Measurements from ENCODE around the gene ZNHIT2. TPM values are rescaled to one million over a fixed set of nuclear protein-coding genes. Genes with fewer than 3 reads are reported as not detected.

The ZNHIT2 gene
- total RNA-seq, 2 donors from 2014 or later, result 18.7 to 33.9 TPM

GRCh38 chr11:65134952-65135632, 17.6 kb upstream of the ZNHIT2 start:
- peaks cover 7 to 20% of the 10 kb centered on the region in 2 donors for H3K36me3 ChIP-seq (replicated peaks in 1 of 2; ENCODE audit: insufficient read depth in 1 of 2, low read depth in 2 of 2)
- H3K4me3 ChIP-seq, result peak overlapping the region; percentile 63 to 83
- peak in 1 of 7 experiments; percentile 15 for TF ChIP-seq CTCF (IDR thresholded peaks at IDR 0.05)
- peak in 1 of 3 donors; percentile 39 for TF ChIP-seq POLR2A (IDR thresholded peaks at IDR 0.05)
- H3K9me3 ChIP-seq, result no peaks in the 10 kb centered on the region
- no peaks in the 10 kb centered on the region for H3K27me3 ChIP-seq
- peak overlapping the region; percentile 98 to 100 (median 99) for H3K27ac ChIP-seq
- WGBS, 2 donors, result 1% methylated on average over 23 to 24 of the region's 24 CpGs
- peak; percentile 89 for ATAC-seq
- H3K4me1 ChIP-seq, result peaks cover 49% of the 10 kb centered on the region
- intact Hi-C loops (cut with DNase I), result loop anchor here (5.0 kb wide), 1 partner anchor 52 kb away; no protein-coding TSS in a partner anchor
- peak; percentile 98 to 99 (median 99) for DNase-seq

- no peaks in the 10 kb centered on the region for H3K27me3 ChIP-seq
- peak; percentile 78 for ATAC-seq
- H3K9me3 ChIP-seq, result no peaks in the 10 kb centered on the region
- H3K4me3 ChIP-seq, result peak within 1 kb of the TSS; percentile 63 to 83
- peaks cover 49% of the 10 kb centered on the region for H3K4me1 ChIP-seq
- 0% methylated on average over 8 to 43 of the region's 60 CpGs for WGBS, 2 donors
- DNase-seq, result peak; percentile 92 to 94 (median 94)
- peaks cover 14 to 27% of the 10 kb centered on the region in 2 donors for H3K36me3 ChIP-seq (replicated peaks in 1 of 2; ENCODE audit: insufficient read depth in 1 of 2, low read depth in 2 of 2)
- intact Hi-C loops (cut with DNase I), result loop anchor here (5.0 kb wide), 1 partner anchor 53 kb away; no protein-coding TSS in a partner anchor
- TF ChIP-seq CTCF (IDR thresholded peaks at IDR 0.05) (peak in 1 of 7 experiments; percentile 17), POLR2A (IDR thresholded peaks at IDR 0.05) (peak; percentile 96 to 99 (median 98))
- H3K27ac ChIP-seq, result peak within 1 kb of the TSS; percentile 98 to 100 (median 99)
Observed at GRCh38 chr11:65134240-65134951, 16.9 kb upstream of the ZNHIT2 start, which contains the start of gene SYVN1. Gene SYVN1 (minus strand): TSS chr11:65134519. CDS start chr11:65133601, 918 bp downstream.

GRCh38 chr11:65133724-65134123, 16.2 kb upstream of the ZNHIT2 start:
- Histone ChIP-seq H3K27me3 (no peaks in the 10 kb centered on the region), H3K4me3 (peak overlapping the region; percentile 63 to 83), H3K4me1 (peaks cover 49% of the 10 kb centered on the region), H3K9me3 (no peaks in the 10 kb centered on the region), H3K27ac (peak overlapping the region; percentile 98 to 100 (median 99)), H3K36me3 (replicated peaks in 1 of 2; ENCODE audit: insufficient read depth in 1 of 2, low read depth in 2 of 2) (peaks cover 21 to 31% of the 10 kb centered on the region in 2 donors)
- DNase-seq (peak in 3 of 4 donors; percentile 52 to 64 (median 54)), ATAC-seq (no peak)
- intact Hi-C loops (cut with DNase I), result loop anchor here (5.0 kb wide), 1 partner anchor 54 kb away; no protein-coding TSS in a partner anchor
- TF ChIP-seq POLR2A (IDR thresholded peaks at IDR 0.05), result no peak
- no peak for TF ChIP-seq CTCF (IDR thresholded peaks at IDR 0.05)
- 0 to 2% methylated on average over 11 to 19 of the region's 20 CpGs for WGBS, 2 donors

- 15 to 23% methylated on average over 13 to 18 of the region's 18 CpGs for WGBS, 2 donors
- TF ChIP-seq CTCF (IDR thresholded peaks at IDR 0.05), result no peak
- TF ChIP-seq POLR2A (IDR thresholded peaks at IDR 0.05), result peak; percentile 25 to 61 (median 57)
- H3K27ac ChIP-seq, result peak overlapping the region; percentile 98 to 100 (median 99)
- H3K9me3 ChIP-seq, result no peaks in the 10 kb centered on the region
- ATAC-seq (peak; percentile 16), DNase-seq (peak; percentile 86 to 91 (median 91))
- H3K4me1 ChIP-seq, result peaks cover 49% of the 10 kb centered on the region
- peaks cover 27 to 35% of the 10 kb centered on the region in 2 donors for H3K36me3 ChIP-seq (replicated peaks in 1 of 2; ENCODE audit: insufficient read depth in 1 of 2, low read depth in 2 of 2)
- H3K27me3 ChIP-seq, result no peaks in the 10 kb centered on the region
- intact Hi-C loops (cut with DNase I), result loop anchor here (5.0 kb wide), 1 partner anchor 54 kb away; no protein-coding TSS in a partner anchor
- H3K4me3 ChIP-seq, result peak overlapping the region; percentile 63 to 83
Observed at GRCh38 chr11:65132988-65133700, 15.6 kb upstream of the ZNHIT2 start.
